Osteocyte (in vitro differentiated cells): Measurements from ENCODE around the gene LAMTOR4. TPM values are rescaled to one million over a fixed set of nuclear protein-coding genes. Genes with fewer than 3 reads are reported as not detected.

ENCODE experiments used
- DNase-seq: peaks from one replicate; pipeline ENCODE4 v3.0.0; 2021; ENCODE audit warnings: mixed read lengths; ENCODE audit not compliant: unreplicated experiment; ENCODE audit errors: extremely low spot score
- H3K27ac Mint-ChIP-seq: one replicate; pipeline ENCODE4 v1.8.0; 2021; ENCODE audit warnings: mild to moderate bottlenecking, mixed read lengths; ENCODE audit not compliant: unreplicated experiment
- H3K27me3 Mint-ChIP-seq: one replicate; pipeline ENCODE4 v1.8.0; 2021; ENCODE audit warnings: mixed read lengths; ENCODE audit not compliant: unreplicated experiment
- H3K36me3 Mint-ChIP-seq: one replicate; pipeline ENCODE4 v1.8.0; 2021; ENCODE audit warnings: mixed read lengths; ENCODE audit not compliant: unreplicated experiment
- H3K4me1 Mint-ChIP-seq: one replicate; pipeline ENCODE4 v1.8.0; 2021; ENCODE audit warnings: mixed read lengths; ENCODE audit not compliant: unreplicated experiment
- H3K4me3 Mint-ChIP-seq: one replicate; pipeline ENCODE4 v1.8.0; 2021; ENCODE audit warnings: mild to moderate bottlenecking, moderate library complexity, mixed read lengths; ENCODE audit not compliant: unreplicated experiment
- H3K9me3 Mint-ChIP-seq: one replicate; pipeline ENCODE4 v1.8.0; 2021; ENCODE audit warnings: mixed read lengths; ENCODE audit not compliant: unreplicated experiment
- CTCF ChIP-seq: fragments of 200-600 bp; sonication (generic); IDR thresholded peaks from 2 replicates; pipeline ENCODE4 v1.5.0; 2021; ENCODE audit warnings: antibody characterized with exemption, mild to moderate bottlenecking, moderate library complexity
- long read RNA-seq: library from polyadenylated mRNA; unstranded; transcript quantifications from one replicate; pipeline ENCODE4 v2.0.0, GENCODE V29; 2021
- total RNA-seq: library from RNA; stranded (reverse); gene quantifications from 2 replicates; pipeline ENCODE4 v1.2.1, GENCODE V29; 2021

LAMTOR4 gene
- total RNA-seq = 111 and 123 TPM in 2 replicates
- long read RNA-seq, transcript LAMTOR4-201 (4 exons, 605 nt) = major isoform, 30 of 39 reads
- long read RNA-seq, partial matches to known transcripts = 0 of 39 reads
- long read RNA-seq, other reads (novel, unspliced or antisense) = 4 of 39 reads

GRCh38 chr7:100148559-100149328 is at the start of gene LAMTOR4:
Gene LAMTOR4 (plus strand): TSS chr7:100148918. CDS start chr7:100148973, 55 bp downstream.
- Mint-ChIP-seq H3K4me3 (peak within 1 kb of the TSS; percentile 99), H3K4me1 (peaks cover 18% of the 10 kb centered on the region), H3K9me3 (no peaks in the 10 kb centered on the region), H3K36me3 (peaks cover 10% of the 10 kb centered on the region), H3K27me3 (no peaks in the 10 kb centered on the region), H3K27ac (peak within 1 kb of the TSS; percentile 94)
- peak; percentile 99 for DNase-seq
- no peak for TF ChIP-seq CTCF

- H3K27me3 Mint-ChIP-seq = no peaks in the 10 kb centered on the region
- H3K27ac Mint-ChIP-seq = peak overlapping the region; percentile 98
- DNase-seq = no peak
- peak overlapping the region; percentile 91 for H3K4me3 Mint-ChIP-seq
- peaks cover 38% of the 10 kb centered on the region for H3K36me3 Mint-ChIP-seq
- TF ChIP-seq CTCF = no peak
- no peaks in the 10 kb centered on the region for H3K9me3 Mint-ChIP-seq
- peaks cover 31% of the 10 kb centered on the region for H3K4me1 Mint-ChIP-seq
These were observed 49.3 kb upstream of the LAMTOR4 start for GRCh38 chr7:100099452-100099851.

GRCh38 chr7:100100420-100101015 is 48.2 kb upstream of the LAMTOR4 start:
- Mint-ChIP-seq H3K4me3 (peak overlapping the region; percentile 91), H3K27ac (peak overlapping the region; percentile 98), H3K36me3 (peaks cover 36% of the 10 kb centered on the region)

GRCh38 chr7:100101016-100101862 is 47.5 kb upstream of the LAMTOR4 start, which contains the start of the genes AP4M1 and MCM7:
Gene AP4M1 (plus strand): TSS chr7:100101643. CDS start chr7:100101715, 72 bp downstream.
Gene MCM7 (minus strand): TSS chr7:100101397. CDS start chr7:100101294, 103 bp downstream.
- Mint-ChIP-seq H3K36me3 (peaks cover 33% of the 10 kb centered on the region), H3K27me3 (no peaks in the 10 kb centered on the region), H3K9me3 (no peaks in the 10 kb centered on the region), H3K27ac (peak within 1 kb of the TSS; percentile 98), H3K4me1 (peaks cover 29% of the 10 kb centered on the region), H3K4me3 (peak within 1 kb of the TSS; percentile 91)
- DNase-seq = peak; percentile 99
- no peak for TF ChIP-seq CTCF

More at GRCh38 chr7:100100420-100101015, 48.2 kb upstream of the LAMTOR4 start:
- Mint-ChIP-seq H3K9me3 (no peaks in the 10 kb centered on the region), H3K4me1 (peaks cover 31% of the 10 kb centered on the region), H3K27me3 (no peaks in the 10 kb centered on the region)
- DNase-seq = peak; percentile 99
- no peak for TF ChIP-seq CTCF
